ENCODE measurements around the gene WFDC1. TPM values are rescaled to one million over a fixed set of nuclear protein-coding genes. Genes with fewer than 3 reads are reported as not detected.

The WFDC1 gene
- total and polyA plus RNA-seq, 10 of the 15 experiments (the other 5 are each of a cell fraction or from before 2014, with no cell fraction given) = not detected

DNA sequence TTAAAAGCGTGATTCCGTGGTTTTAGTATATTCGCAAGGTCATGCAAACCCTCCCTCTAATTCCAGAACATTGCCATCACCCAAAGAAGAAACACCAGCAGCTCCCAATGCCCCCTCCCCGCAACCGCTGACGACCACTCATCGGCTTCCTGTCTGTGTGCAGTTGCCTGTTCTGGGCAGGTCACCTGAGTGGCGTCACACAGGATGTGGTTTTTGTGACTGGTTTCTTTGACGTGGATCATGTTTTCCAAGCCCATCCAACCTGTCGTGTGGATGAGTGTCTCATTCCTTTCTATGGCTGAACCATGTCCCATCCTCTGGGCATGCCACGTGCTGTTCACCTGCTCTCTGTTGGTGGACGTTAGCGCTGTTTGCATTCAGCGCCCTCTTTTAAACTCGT, 65.5 kb downstream of the WFDC1 start:
- ChIA-PET RAD21 (ENCODE audit: unreplicated experiment) (no interaction called here), CTCF (no interaction called here), SMC1A (ENCODE audit: uncharacterized antibody, unreplicated experiment) (no interaction called here), POLR2A (no interaction called here)
- in situ Hi-C loops (cut with MboI) (no loop called here), intact Hi-C loops (cut with micrococcal nuclease; ENCODE audit: unreplicated experiment) (no loop called here)
- Histone ChIP-seq H3K4me3 (no peak overlapping the region), H3K9me3 (replicated peaks; ENCODE audit: control insufficient read depth, insufficient read depth, low read length) (no peaks in the 10 kb centered on the region; the same call in 2 of the 3 replicates), H3K4me2 (ENCODE audit: control insufficient read depth, insufficient read depth) (no peak overlapping the region), H3K4me1 (ENCODE audit: control insufficient read depth, insufficient read depth, low read length) (no peaks in the 10 kb centered on the region), H4K20me1 (ENCODE audit: control insufficient read depth, insufficient read depth) (no peaks in the 10 kb centered on the region), H3K36me3 (ENCODE audit: control insufficient read depth in 2 of 2, insufficient read depth in 2 of 2, low read length in 1 of 2) (no peaks in the 10 kb centered on the region), H2AFZ (ENCODE audit: control insufficient read depth, low read depth, low read length) (no peak overlapping the region), H3K27me3 (replicated peaks in 1 of 2; ENCODE audit: control insufficient read depth in 2 of 2, insufficient read depth in 2 of 2, low read length in 1 of 2) (no peaks in the 10 kb centered on the region; a peak in 1 of 4 replicates), H3K27ac (ENCODE audit: control insufficient read depth, insufficient read depth) (no peak overlapping the region), H3K79me2 (ENCODE audit: control insufficient read depth, insufficient read depth, low read length) (no peaks in the 10 kb centered on the region), H3K9ac (ENCODE audit: control insufficient read depth, insufficient read depth, low read length) (no peak overlapping the region)
- 45% methylated on average over 15 of the region's 15 CpGs for WGBS (ENCODE audit: insufficient coverage, insufficient replicate concordance, low lambda C conversion rate, missing lambda C conversion rate)
- FAIRE-seq (no peak), DNase-seq (ENCODE audit: low read depth, low spot score) (no peak), ATAC-seq (no peak)
- BruUV-seq (replicated peaks) = no TSS peak
- TF ChIP-seq ZNF24 (IDR thresholded peaks at IDR 0.05) (no peak), RAD21 (IDR thresholded peaks at IDR 0.05; ENCODE audit: insufficient read depth, low read depth, low read length) (no peak), NFXL1 (IDR thresholded peaks at IDR 0.05; ENCODE audit: borderline replicate concordance) (no peak), ZNF384 (IDR thresholded peaks at IDR 0.05; ENCODE audit: borderline replicate concordance, low read depth, low read length) (no peak), WRNIP1 (IDR thresholded peaks at IDR 0.05; ENCODE audit: borderline replicate concordance, low read depth, low read length) (no peak), BACH1 (IDR thresholded peaks at IDR 0.05; ENCODE audit: borderline replicate concordance) (no peak), HCFC1 (IDR thresholded peaks at IDR 0.05; ENCODE audit: low read length) (no peak), NR2C2 (IDR thresholded peaks at IDR 0.05; ENCODE audit: borderline replicate concordance, control insufficient read depth, insufficient read length, low read depth) (no peak), MYB (IDR thresholded peaks at IDR 0.05; ENCODE audit: borderline replicate concordance, low read depth, low read length) (no peak), USF1 (IDR thresholded peaks at IDR 0.05; ENCODE audit: borderline replicate concordance, extremely low read length, insufficient read depth, low read depth, low read length) (no peak), BMI1 (IDR thresholded peaks at IDR 0.05; ENCODE audit: borderline replicate concordance) (no peak), E2F4 (IDR thresholded peaks at IDR 0.05; ENCODE audit: low read depth, low read length) (no peak), STAT1 (conservative IDR thresholded peaks at IDR 0.05) (no peak), CHD1 (IDR thresholded peaks at IDR 0.05; ENCODE audit: low read depth, low read length) (no peak), CBX5 (IDR thresholded peaks at IDR 0.05; ENCODE audit: low read depth) (no peak)
- TF ChIP-seq, protein P1, sequence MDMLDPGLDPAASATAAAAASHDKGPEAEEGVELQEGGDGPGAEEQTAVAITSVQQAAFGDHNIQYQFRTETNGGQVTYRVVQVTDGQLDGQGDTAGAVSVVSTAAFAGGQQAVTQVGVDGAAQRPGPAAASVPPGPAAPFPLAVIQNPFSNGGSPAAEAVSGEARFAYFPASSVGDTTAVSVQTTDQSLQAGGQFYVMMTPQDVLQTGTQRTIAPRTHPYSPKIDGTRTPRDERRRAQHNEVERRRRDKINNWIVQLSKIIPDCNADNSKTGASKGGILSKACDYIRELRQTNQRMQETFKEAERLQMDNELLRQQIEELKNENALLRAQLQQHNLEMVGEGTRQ (IDR thresholded peaks at IDR 0.05; ENCODE audit: borderline replicate concordance, low read depth, low read length) = no peak
- TF ChIP-seq, protein P2, sequence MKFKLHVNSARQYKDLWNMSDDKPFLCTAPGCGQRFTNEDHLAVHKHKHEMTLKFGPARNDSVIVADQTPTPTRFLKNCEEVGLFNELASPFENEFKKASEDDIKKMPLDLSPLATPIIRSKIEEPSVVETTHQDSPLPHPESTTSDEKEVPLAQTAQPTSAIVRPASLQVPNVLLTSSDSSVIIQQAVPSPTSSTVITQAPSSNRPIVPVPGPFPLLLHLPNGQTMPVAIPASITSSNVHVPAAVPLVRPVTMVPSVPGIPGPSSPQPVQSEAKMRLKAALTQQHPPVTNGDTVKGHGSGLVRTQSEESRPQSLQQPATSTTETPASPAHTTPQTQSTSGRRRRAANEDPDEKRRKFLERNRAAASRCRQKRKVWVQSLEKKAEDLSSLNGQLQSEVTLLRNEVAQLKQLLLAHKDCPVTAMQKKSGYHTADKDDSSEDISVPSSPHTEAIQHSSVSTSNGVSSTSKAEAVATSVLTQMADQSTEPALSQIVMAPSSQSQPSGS (IDR thresholded peaks at IDR 0.05; ENCODE audit: low read length) = no peak
- TF ChIP-seq, protein P3, sequence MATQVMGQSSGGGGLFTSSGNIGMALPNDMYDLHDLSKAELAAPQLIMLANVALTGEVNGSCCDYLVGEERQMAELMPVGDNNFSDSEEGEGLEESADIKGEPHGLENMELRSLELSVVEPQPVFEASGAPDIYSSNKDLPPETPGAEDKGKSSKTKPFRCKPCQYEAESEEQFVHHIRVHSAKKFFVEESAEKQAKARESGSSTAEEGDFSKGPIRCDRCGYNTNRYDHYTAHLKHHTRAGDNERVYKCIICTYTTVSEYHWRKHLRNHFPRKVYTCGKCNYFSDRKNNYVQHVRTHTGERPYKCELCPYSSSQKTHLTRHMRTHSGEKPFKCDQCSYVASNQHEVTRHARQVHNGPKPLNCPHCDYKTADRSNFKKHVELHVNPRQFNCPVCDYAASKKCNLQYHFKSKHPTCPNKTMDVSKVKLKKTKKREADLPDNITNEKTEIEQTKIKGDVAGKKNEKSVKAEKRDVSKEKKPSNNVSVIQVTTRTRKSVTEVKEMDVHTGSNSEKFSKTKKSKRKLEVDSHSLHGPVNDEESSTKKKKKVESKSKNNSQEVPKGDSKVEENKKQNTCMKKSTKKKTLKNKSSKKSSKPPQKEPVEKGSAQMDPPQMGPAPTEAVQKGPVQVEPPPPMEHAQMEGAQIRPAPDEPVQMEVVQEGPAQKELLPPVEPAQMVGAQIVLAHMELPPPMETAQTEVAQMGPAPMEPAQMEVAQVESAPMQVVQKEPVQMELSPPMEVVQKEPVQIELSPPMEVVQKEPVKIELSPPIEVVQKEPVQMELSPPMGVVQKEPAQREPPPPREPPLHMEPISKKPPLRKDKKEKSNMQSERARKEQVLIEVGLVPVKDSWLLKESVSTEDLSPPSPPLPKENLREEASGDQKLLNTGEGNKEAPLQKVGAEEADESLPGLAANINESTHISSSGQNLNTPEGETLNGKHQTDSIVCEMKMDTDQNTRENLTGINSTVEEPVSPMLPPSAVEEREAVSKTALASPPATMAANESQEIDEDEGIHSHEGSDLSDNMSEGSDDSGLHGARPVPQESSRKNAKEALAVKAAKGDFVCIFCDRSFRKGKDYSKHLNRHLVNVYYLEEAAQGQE (IDR thresholded peaks at IDR 0.05; ENCODE audit: low read depth, low read length) = no peak
